ENCODE results near the gene CD79B. TPM values are rescaled to one million over a fixed set of nuclear protein-coding genes. Genes with fewer than 3 reads are reported as not detected.

CD79B gene
- total RNA-seq, 1 donor from 2014 or later, result 4.7 TPM

GRCh38 chr17:63966646-63967264 lies 34.6 kb upstream of the CD79B start:
- intact Hi-C loops (cut with DNase I), result no loop called here
- no peak for ATAC-seq
- H3K36me3 ChIP-seq, result no peaks in the 10 kb centered on the region

GRCh38 chr17:63963123-63963522 lies 31.0 kb upstream of the CD79B start:
- H3K4me3 ChIP-seq, result no peak overlapping the region
- H3K27me3 ChIP-seq (ENCODE audit: low read depth), result no peaks in the 10 kb centered on the region
- peaks cover 5% of the 10 kb centered on the region for H3K4me1 ChIP-seq
- peak overlapping the region; percentile 41 for H3K27ac ChIP-seq
- intact Hi-C loops (cut with DNase I), result no loop called here
- no peaks in the 10 kb centered on the region for H3K36me3 ChIP-seq
- ATAC-seq (no peak), DNase-seq (no peak)
- TF ChIP-seq CTCF (IDR thresholded peaks at IDR 0.05), result no peak
- no peaks in the 10 kb centered on the region for H3K9me3 ChIP-seq

More at GRCh38 chr17:63966646-63967264, 34.6 kb upstream of the CD79B start:
- no peak overlapping the region for H3K4me3 ChIP-seq
- no peak for TF ChIP-seq CTCF (IDR thresholded peaks at IDR 0.05)
- peaks cover 5% of the 10 kb centered on the region for H3K4me1 ChIP-seq
- H3K27me3 ChIP-seq (ENCODE audit: low read depth), result no peaks in the 10 kb centered on the region
- no peak overlapping the region for H3K27ac ChIP-seq
- DNase-seq, result no peak
- no peaks in the 10 kb centered on the region for H3K9me3 ChIP-seq

DNA sequence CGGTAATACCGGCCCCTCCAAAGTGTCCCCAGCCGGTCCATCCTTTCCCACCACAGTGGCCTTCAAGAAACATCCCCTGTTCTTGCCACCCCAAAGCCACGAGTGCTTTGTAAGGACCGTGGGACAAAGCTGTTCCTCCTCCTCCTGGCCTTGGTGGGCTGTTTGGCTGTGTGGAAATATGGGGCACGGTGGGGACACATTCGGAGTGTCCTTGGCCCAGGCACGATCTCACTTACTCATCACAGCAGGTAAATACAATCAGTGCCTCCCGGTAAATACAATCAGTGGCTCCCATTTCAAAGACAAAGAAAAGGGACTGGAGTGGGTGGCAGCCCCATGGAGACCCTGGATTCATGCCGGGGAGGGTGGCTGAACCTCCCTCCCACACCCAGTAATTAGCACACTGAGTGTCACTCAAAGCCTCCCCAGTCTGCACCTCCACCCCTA lies 30.2 kb upstream of the CD79B start:
- TF ChIP-seq CTCF (IDR thresholded peaks at IDR 0.05), result no peak

DNA sequence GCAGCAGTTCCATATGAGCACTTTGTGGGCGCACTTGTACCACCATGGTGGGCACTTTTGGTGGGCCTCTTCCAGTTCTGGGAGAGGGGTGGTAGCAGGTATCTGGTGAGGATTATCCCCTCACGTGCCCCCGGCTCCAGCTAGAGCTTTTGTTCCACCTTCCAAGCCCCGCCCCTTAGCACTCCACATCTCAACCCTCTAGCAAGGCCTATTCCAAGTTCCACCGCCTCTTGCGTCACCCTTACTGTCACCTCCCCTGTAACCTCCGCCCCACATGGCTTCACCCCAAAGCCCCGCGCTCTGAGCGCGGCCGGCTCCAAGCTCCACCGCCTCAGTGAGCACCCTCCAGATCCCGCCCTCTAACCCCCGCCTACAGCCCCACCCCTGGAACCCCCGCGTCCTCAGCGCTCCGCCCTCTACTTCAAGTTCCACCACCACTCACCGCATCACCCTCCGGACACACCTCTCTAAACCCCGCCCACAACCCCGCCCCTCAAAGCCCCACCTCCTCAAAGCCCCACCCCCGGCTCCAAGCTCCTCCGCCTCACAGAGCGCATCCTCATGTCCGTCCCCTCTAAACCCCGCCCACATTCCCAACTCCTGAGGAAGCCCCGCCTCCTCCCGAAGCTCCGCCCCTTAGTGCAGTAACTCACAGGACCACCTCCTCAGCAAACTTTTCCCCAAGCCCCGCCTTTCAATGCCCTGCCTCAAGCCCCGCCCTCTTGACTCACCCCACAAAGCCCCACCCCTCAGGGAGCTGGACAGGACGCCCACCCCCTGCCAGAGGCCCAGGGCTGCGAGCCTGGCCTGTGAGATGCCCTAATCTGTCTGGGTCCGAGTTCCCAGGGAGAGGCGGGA lies 29.5 kb upstream of the CD79B start:
- Histone ChIP-seq H3K36me3 (no peaks in the 10 kb centered on the region), H3K9me3 (no peaks in the 10 kb centered on the region), H3K4me3 (peak overlapping the region; percentile 17), H3K27ac (no peak overlapping the region), H3K4me1 (peaks cover 5% of the 10 kb centered on the region), H3K27me3 (ENCODE audit: low read depth) (no peaks in the 10 kb centered on the region)
- peak; percentile 65 to 69 for ATAC-seq
- TF ChIP-seq CTCF (IDR thresholded peaks at IDR 0.05), result no peak
- intact Hi-C loops (cut with DNase I), result no loop called here
- peak; percentile 73 for DNase-seq

More for the DNA sequence above, 30.2 kb upstream of the CD79B start:
- DNase-seq (no peak), ATAC-seq (no peak)
- no peaks in the 10 kb centered on the region for H3K27me3 ChIP-seq (ENCODE audit: low read depth)
- intact Hi-C loops (cut with DNase I), result no loop called here
- H3K4me1 ChIP-seq, result peaks cover 5% of the 10 kb centered on the region
- H3K9me3 ChIP-seq, result no peaks in the 10 kb centered on the region
- no peak overlapping the region for H3K4me3 ChIP-seq
- no peaks in the 10 kb centered on the region for H3K36me3 ChIP-seq
- H3K27ac ChIP-seq, result peak overlapping the region; percentile 62

- intact Hi-C loops (cut with DNase I), result no loop called here
- Histone ChIP-seq H3K27me3 (ENCODE audit: low read depth) (no peaks in the 10 kb centered on the region), H3K4me1 (peaks cover 5% of the 10 kb centered on the region), H3K27ac (no peak overlapping the region), H3K4me3 (no peak overlapping the region), H3K9me3 (no peaks in the 10 kb centered on the region), H3K36me3 (no peaks in the 10 kb centered on the region)
- DNase-seq (no peak), ATAC-seq (no peak)
- no peak for TF ChIP-seq CTCF (IDR thresholded peaks at IDR 0.05)
Measured at GRCh38 chr17:63960430-63960829, 28.3 kb upstream of the CD79B start.
